ENCODE data around the gene MYH11.

Gene MYH11

GRCh38 chr16:15829460-15829859 is 27.4 kb downstream of the MYH11 start:
- TF ChIP-seq SIN3A (IDR thresholded peaks at IDR 0.05; ENCODE audit: borderline replicate concordance, insufficient read depth, low read length) (no peak), REST (IDR thresholded peaks at IDR 0.05; ENCODE audit: insufficient read depth in 1 of 2, low read depth in 2 of 2, low read length in 2 of 2) (no peak), POLR2AphosphoS5 (IDR thresholded peaks at IDR 0.05; ENCODE audit: low read depth, low read length) (no peak), FOXP2 (optimal IDR thresholded peaks at IDR 0.05; ENCODE audit: borderline replicate concordance, extremely low read depth, extremely low read length, insufficient read depth) (no peak), TAF1 (IDR thresholded peaks at IDR 0.05; ENCODE audit: borderline replicate concordance, insufficient read depth, low read length) (no peak)

- no peak for TF ChIP-seq FOXP2 (optimal IDR thresholded peaks at IDR 0.05; ENCODE audit: borderline replicate concordance, extremely low read depth, extremely low read length, insufficient read depth)
- TF ChIP-seq SIN3A (IDR thresholded peaks at IDR 0.05; ENCODE audit: borderline replicate concordance, insufficient read depth, low read length), result no peak
- TF ChIP-seq POLR2AphosphoS5 (IDR thresholded peaks at IDR 0.05; ENCODE audit: low read depth, low read length), result no peak
- no peak for TF ChIP-seq TAF1 (IDR thresholded peaks at IDR 0.05; ENCODE audit: borderline replicate concordance, insufficient read depth, low read length)
- TF ChIP-seq REST (IDR thresholded peaks at IDR 0.05; ENCODE audit: insufficient read depth in 1 of 2, low read depth in 2 of 2, low read length in 2 of 2), result no peak
Measured at GRCh38 chr16:15827709-15828343, 29.0 kb downstream of the MYH11 start.

- no peak for TF ChIP-seq FOXP2 (optimal IDR thresholded peaks at IDR 0.05; ENCODE audit: borderline replicate concordance, extremely low read depth, extremely low read length, insufficient read depth)
- TF ChIP-seq POLR2AphosphoS5 (IDR thresholded peaks at IDR 0.05; ENCODE audit: low read depth, low read length), result no peak
- TF ChIP-seq SIN3A (IDR thresholded peaks at IDR 0.05; ENCODE audit: borderline replicate concordance, insufficient read depth, low read length), result no peak
- no peak for TF ChIP-seq TAF1 (IDR thresholded peaks at IDR 0.05; ENCODE audit: borderline replicate concordance, insufficient read depth, low read length)
- TF ChIP-seq REST (IDR thresholded peaks at IDR 0.05; ENCODE audit: insufficient read depth in 1 of 2, low read depth in 2 of 2, low read length in 2 of 2), result no peak
Measured at GRCh38 chr16:15827299-15827698, 29.5 kb downstream of the MYH11 start.

GRCh38 chr16:15825750-15826305 is 31.0 kb downstream of the MYH11 start:
- TF ChIP-seq TAF1 (IDR thresholded peaks at IDR 0.05; ENCODE audit: borderline replicate concordance, insufficient read depth, low read length), result no peak
- TF ChIP-seq POLR2AphosphoS5 (IDR thresholded peaks at IDR 0.05; ENCODE audit: low read depth, low read length), result no peak
- TF ChIP-seq SIN3A (IDR thresholded peaks at IDR 0.05; ENCODE audit: borderline replicate concordance, insufficient read depth, low read length), result no peak
- TF ChIP-seq FOXP2 (optimal IDR thresholded peaks at IDR 0.05; ENCODE audit: borderline replicate concordance, extremely low read depth, extremely low read length, insufficient read depth), result no peak
- TF ChIP-seq REST (IDR thresholded peaks at IDR 0.05; ENCODE audit: insufficient read depth in 1 of 2, low read depth in 2 of 2, low read length in 2 of 2), result no peak

All from PFSK-1 (cell line).